ENCODE data around the gene SLC6A9.

- TF ChIP-seq CTCF (IDR thresholded peaks at IDR 0.05): no peak
- no peak for TF ChIP-seq POLR2AphosphoS5 (IDR thresholded peaks at IDR 0.05; ENCODE audit: insufficient read depth in 1 of 2, low read depth in 1 of 2)
Observed at GRCh38 chr1:44015206-44015605, 16.1 kb downstream of the SLC6A9 start.
